ENCODE data around the gene CIAO2B.
"Not testable (repeated sequence)": the region's sequence is repeated elsewhere in the genome, so short reads cannot be mapped to it uniquely, and the experiment has no call there.

CIAO2B gene

GRCh38 chr16:66906916-66907836 lies 27.0 kb downstream of the CIAO2B start:
- in situ Hi-C loops (cut with HindIII; ENCODE audit: low sequenced_read_pairs): loop anchor here (5.0 kb wide), 1 partner anchor 70 kb away; no protein-coding TSS in a partner anchor

- in situ Hi-C loops (cut with HindIII; ENCODE audit: low sequenced_read_pairs): loop anchor here (5.0 kb wide), 1 partner anchor 71 kb away; no protein-coding TSS in a partner anchor
Measured at GRCh38 chr16:66905633-66906539, 28.3 kb downstream of the CIAO2B start.

- in situ Hi-C loops (cut with HindIII; ENCODE audit: low sequenced_read_pairs): loop anchor here (5.0 kb wide), 1 partner anchor 72 kb away; no protein-coding TSS in a partner anchor
Measured at GRCh38 chr16:66904846-66905632, 29.2 kb downstream of the CIAO2B start.

- in situ Hi-C loops (cut with HindIII; ENCODE audit: low sequenced_read_pairs): no loop called here
Measured at GRCh38 chr16:66904428-66904845, 29.8 kb downstream of the CIAO2B start.

DNA sequence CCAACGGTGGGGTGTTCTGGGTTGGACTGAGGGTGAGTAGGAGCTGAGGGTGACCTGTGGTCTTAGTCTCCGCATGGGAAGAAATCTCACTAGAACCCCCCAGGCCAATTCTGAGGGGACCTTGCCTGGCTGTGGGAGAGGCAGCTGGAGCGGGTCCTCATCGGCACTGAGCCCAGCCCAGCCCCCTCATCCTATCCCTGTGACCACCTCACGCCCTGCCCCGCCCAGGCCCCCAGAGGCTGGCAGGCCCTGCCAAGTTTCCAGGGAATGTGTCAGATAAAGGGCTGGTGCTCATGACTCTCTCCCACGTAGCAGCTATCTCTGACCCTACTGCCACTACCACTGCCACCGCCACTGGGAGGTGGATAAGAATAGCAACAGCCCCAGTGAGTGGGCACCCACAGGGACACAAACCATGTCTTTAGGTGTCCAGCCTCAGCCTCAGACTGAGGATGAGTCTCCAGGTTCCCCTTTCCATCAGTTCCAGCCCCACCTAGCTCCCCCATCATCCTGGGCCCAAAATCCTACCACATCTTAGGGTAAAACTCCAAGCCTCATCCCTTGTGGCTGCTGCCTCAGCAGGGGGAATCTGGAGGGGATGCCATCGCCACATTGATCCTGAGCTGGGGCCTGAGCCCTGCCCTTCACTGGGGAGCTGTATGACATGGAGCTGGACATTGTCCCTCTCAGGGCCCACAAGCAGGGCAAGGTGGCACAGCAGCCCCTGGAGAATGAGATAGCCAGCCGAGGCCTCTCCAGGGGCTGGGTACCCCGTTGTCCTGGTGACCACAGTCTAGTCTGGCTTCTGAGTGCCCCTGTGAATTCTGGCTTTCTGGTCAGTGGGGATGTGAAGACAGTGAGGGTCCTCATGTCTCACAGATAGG lies 30.4 kb downstream of the CIAO2B start:
- in situ Hi-C loops (cut with HindIII; ENCODE audit: low sequenced_read_pairs): no loop called here

GRCh38 chr16:66902648-66903543 lies 31.3 kb downstream of the CIAO2B start:
- in situ Hi-C loops (cut with HindIII; ENCODE audit: low sequenced_read_pairs): no loop called here

DNA sequence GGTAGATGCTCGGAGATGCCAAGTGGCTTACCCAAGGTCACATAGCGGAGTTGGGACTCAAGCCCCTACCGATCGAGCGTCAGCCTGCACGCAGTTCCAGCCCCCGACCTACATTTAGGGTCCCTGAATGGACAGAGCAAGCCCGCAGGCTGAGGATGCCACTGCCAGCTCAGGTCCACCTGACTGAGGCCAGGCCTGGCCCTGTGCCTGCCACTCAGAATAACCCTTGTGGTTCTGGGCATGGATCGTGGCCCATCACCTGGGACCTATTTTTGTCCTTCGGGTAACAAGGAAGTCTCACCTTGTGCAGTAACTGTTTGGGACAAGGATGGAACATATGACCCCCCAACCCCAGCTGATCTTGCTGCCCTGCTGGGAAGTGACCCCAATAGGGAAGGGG lies 32.6 kb downstream of the CIAO2B start:
- in situ Hi-C loops (cut with HindIII; ENCODE audit: low sequenced_read_pairs): no loop called here

GRCh38 chr16:66900721-66901441 lies 33.3 kb downstream of the CIAO2B start:
- in situ Hi-C loops (cut with HindIII; ENCODE audit: low sequenced_read_pairs): no loop called here

- in situ Hi-C loops (cut with HindIII; ENCODE audit: low sequenced_read_pairs): no loop called here
Measured at GRCh38 chr16:66899945-66900710, 34.1 kb downstream of the CIAO2B start.

- in situ Hi-C loops (cut with HindIII; ENCODE audit: low sequenced_read_pairs): no loop called here
Measured at GRCh38 chr16:66899310-66899944, 34.8 kb downstream of the CIAO2B start.

DNA sequence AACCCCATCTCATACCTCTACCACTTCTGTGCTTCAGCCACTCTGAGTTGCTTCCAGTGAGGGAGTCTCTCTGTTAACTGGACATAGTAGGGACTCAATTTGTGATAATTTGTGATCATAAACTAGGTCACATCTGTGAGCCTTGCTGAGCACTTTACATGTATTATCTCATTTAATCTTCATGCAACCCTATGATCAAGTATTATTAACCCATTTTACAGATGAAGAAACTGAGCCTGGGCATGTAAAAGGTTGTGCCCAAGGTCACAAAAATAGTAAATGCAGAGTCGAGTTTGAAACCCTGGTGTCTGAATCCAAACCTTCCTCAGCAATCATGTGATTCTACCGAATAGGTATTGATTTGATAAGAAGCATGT lies 35.3 kb downstream of the CIAO2B start:
- in situ Hi-C loops (cut with HindIII; ENCODE audit: low sequenced_read_pairs): no loop called here

DNA sequence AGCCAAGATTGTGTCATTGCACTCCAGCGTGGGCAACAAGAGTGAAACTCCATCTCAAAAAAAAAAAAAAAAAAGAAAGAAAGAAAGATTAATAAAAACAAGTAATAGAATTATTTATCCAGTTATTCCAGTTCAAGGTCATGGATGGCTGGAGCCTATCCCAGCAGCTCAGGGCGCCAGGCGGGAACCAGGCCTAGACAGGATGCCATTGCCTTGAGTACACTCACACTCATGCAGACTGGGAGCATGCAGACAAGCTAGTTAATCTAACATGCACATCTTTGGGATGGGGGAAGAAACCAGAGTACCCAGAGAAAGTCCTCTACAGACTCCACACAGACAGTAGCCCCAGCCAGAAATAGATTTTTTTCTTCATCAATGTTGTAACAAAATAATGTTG lies 36.0 kb downstream of the CIAO2B start:
- in situ Hi-C loops (cut with HindIII; ENCODE audit: low sequenced_read_pairs): no loop called here

GRCh38 chr16:66896682-66897081 lies 37.5 kb downstream of the CIAO2B start:
- in situ Hi-C loops (cut with HindIII; ENCODE audit: low sequenced_read_pairs): not testable (repeated sequence)

- in situ Hi-C loops (cut with HindIII; ENCODE audit: low sequenced_read_pairs): no loop called here
Measured at GRCh38 chr16:66895999-66896398, 38.2 kb downstream of the CIAO2B start.

DNA sequence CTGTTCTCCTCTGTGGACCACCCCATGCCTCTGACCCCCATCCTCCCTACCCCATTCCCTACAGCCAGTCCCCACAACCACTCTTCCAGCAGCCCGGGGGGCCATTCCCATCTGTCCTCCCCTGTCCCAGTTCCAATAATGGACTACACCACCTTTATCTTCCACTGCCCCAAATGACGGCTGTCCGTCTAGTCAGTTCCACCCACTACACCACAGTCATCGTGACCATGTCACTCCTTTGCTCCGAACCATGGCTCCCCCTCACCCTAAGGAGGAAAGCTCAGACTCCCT lies 38.6 kb downstream of the CIAO2B start:
- in situ Hi-C loops (cut with HindIII; ENCODE audit: low sequenced_read_pairs): no loop called here

GRCh38 chr16:66894948-66895688 lies 39.1 kb downstream of the CIAO2B start:
- in situ Hi-C loops (cut with HindIII; ENCODE audit: low sequenced_read_pairs): no loop called here

Data from endothelial cell of hepatic sinusoid (primary cell).